ENCODE measurements around the gene GNG5.
A peak's percentile ranks its signal among the peaks of the same experiment; 100 is the strongest.

The GNG5 gene

DNA sequence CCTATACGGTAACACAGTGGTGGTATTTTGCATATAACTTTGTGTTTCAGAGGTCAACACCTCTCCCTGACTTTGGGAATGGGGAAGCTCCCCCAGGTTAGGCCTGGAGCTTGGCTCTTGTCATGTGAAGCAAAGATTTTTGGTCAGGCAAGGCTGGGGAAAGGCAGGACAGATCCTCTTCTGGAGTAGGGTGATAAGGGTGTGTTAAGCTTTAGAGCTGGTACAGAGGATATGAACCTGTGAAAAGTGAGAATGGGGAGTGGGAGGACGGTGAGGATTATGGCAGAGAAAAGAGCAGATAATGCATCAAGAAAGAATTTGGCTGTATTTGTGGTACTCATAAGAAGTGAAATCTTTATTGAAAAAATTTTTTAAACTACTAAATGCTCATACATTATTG is 25.1 kb downstream of the GNG5 start:
- Histone ChIP-seq H3K4me3 (ENCODE audit: low read length) (peak overlapping the region; percentile 31; the same call in 1 of the 2 replicates), H3K79me2 (ENCODE audit: control insufficient read depth, low read length) (peaks cover 70% of the 10 kb centered on the region)

DNA sequence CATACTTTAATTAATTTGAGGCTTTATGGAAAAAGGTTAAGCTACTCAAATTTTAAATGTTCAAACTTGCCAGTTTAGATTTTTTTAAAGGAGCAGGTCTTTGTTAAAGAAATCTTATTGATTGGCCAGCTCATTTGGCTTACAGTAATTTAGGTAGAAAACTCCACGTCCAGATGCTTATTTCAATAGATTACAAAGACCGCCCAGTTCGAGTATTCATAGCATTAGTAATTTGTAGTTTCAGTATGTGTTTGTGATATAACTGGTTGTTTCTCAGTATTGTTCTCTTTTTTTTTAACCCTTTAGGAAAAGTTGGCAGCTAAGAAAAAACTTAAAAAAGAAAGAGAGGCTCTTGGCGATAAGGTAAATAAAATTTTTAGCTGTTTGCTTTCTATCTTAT is 25.7 kb downstream of the GNG5 start:
- Histone ChIP-seq H3K27me3 (ENCODE audit: control insufficient read depth, low read length) (no peaks in the 10 kb centered on the region), H3K36me3 (ENCODE audit: control insufficient read depth, low read length) (peaks cover 57% of the 10 kb centered on the region), H3K27ac (ENCODE audit: low read depth, low read length) (no peak overlapping the region), H4K20me1 (ENCODE audit: control insufficient read depth, insufficient read depth, low read depth, low read length) (no peaks in the 10 kb centered on the region), H3K4me2 (ENCODE audit: low read length) (peak overlapping the region; percentile 79), H3K4me1 (ENCODE audit: control insufficient read depth, low read length) (peaks cover 26% of the 10 kb centered on the region), H3K9me2 (replicated peaks; ENCODE audit: control insufficient read depth, low read length) (no peaks in the 10 kb centered on the region), H3K79me2 (ENCODE audit: control insufficient read depth, low read length) (peaks cover 64% of the 10 kb centered on the region), H3K4me3 (ENCODE audit: low read length) (peak overlapping the region; percentile 92), H3K9me3 (ENCODE audit: control insufficient read depth, insufficient read depth, low read length) (peaks cover 8% of the 10 kb centered on the region), H3F3A (ENCODE audit: control insufficient read depth, insufficient read depth) (no peaks in the 10 kb centered on the region)
- no peak for TF ChIP-seq EZH2phosphoT487 (IDR thresholded peaks at IDR 0.05; ENCODE audit: borderline replicate concordance, low read length)
- TF ChIP-seq, protein P1, sequence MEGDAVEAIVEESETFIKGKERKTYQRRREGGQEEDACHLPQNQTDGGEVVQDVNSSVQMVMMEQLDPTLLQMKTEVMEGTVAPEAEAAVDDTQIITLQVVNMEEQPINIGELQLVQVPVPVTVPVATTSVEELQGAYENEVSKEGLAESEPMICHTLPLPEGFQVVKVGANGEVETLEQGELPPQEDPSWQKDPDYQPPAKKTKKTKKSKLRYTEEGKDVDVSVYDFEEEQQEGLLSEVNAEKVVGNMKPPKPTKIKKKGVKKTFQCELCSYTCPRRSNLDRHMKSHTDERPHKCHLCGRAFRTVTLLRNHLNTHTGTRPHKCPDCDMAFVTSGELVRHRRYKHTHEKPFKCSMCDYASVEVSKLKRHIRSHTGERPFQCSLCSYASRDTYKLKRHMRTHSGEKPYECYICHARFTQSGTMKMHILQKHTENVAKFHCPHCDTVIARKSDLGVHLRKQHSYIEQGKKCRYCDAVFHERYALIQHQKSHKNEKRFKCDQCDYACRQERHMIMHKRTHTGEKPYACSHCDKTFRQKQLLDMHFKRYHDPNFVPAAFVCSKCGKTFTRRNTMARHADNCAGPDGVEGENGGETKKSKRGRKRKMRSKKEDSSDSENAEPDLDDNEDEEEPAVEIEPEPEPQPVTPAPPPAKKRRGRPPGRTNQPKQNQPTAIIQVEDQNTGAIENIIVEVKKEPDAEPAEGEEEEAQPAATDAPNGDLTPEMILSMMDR (IDR thresholded peaks at IDR 0.05; ENCODE audit: low read depth, low read length, poor library complexity, severe bottlenecking) = no peak

More for the DNA sequence above, 25.1 kb downstream of the GNG5 start:
- Histone ChIP-seq H3K36me3 (ENCODE audit: control insufficient read depth, low read length) (peaks cover 62% of the 10 kb centered on the region), H3K9me2 (replicated peaks; ENCODE audit: control insufficient read depth, low read length) (no peaks in the 10 kb centered on the region), H3K9me3 (ENCODE audit: control insufficient read depth, insufficient read depth, low read length) (peaks cover 8% of the 10 kb centered on the region), H3K27ac (ENCODE audit: low read depth, low read length) (no peak overlapping the region), H3F3A (ENCODE audit: control insufficient read depth, insufficient read depth) (no peaks in the 10 kb centered on the region), H4K20me1 (ENCODE audit: control insufficient read depth, insufficient read depth, low read depth, low read length) (no peaks in the 10 kb centered on the region), H3K4me2 (ENCODE audit: low read length) (peak overlapping the region; percentile 79), H3K27me3 (ENCODE audit: control insufficient read depth, low read length) (no peaks in the 10 kb centered on the region), H3K4me1 (ENCODE audit: control insufficient read depth, low read length) (peaks cover 26% of the 10 kb centered on the region)
- TF ChIP-seq EZH2phosphoT487 (IDR thresholded peaks at IDR 0.05; ENCODE audit: borderline replicate concordance, low read length) = no peak
- TF ChIP-seq, protein P1 (IDR thresholded peaks at IDR 0.05; ENCODE audit: low read depth, low read length, poor library complexity, severe bottlenecking) = no peak

DNA sequence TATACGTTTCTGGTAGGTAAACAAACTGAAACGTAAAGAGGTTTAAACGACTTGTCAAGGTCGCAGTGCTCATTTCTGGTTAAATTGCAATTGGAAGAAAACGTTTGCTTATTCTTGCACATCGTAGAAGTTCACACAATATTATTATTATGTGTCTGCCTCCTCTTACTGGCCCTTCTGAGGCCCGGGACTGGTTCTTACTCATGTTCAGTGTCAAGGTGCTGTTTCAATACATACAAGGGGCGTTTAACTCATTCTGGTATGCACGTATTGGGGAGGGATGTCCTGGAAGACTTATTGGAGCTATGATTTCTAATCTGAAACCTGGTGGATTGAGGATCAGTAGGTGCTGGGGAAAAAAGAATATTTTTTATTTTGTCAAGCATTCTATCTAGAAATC is 26.4 kb downstream of the GNG5 start:
- Histone ChIP-seq H3K79me2 (ENCODE audit: control insufficient read depth, low read length) (peaks cover 58% of the 10 kb centered on the region), H3K4me3 (ENCODE audit: low read length) (peak overlapping the region; percentile 92), H3K36me3 (ENCODE audit: control insufficient read depth, low read length) (peaks cover 51% of the 10 kb centered on the region), H3K9me3 (ENCODE audit: control insufficient read depth, insufficient read depth, low read length) (peaks cover 8% of the 10 kb centered on the region), H3K27me3 (ENCODE audit: control insufficient read depth, low read length) (no peaks in the 10 kb centered on the region), H4K20me1 (ENCODE audit: control insufficient read depth, insufficient read depth, low read depth, low read length) (no peaks in the 10 kb centered on the region), H3K4me2 (ENCODE audit: low read length) (peak overlapping the region; percentile 79), H3F3A (ENCODE audit: control insufficient read depth, insufficient read depth) (no peaks in the 10 kb centered on the region), H3K27ac (ENCODE audit: low read depth, low read length) (peak overlapping the region; percentile 64), H3K9me2 (replicated peaks; ENCODE audit: control insufficient read depth, low read length) (no peaks in the 10 kb centered on the region), H3K4me1 (ENCODE audit: control insufficient read depth, low read length) (peaks cover 26% of the 10 kb centered on the region)
- no peak for TF ChIP-seq EZH2phosphoT487 (IDR thresholded peaks at IDR 0.05; ENCODE audit: borderline replicate concordance, low read length)
- TF ChIP-seq, protein P1 (IDR thresholded peaks at IDR 0.05; ENCODE audit: low read depth, low read length, poor library complexity, severe bottlenecking) = no peak

Data from DOHH2 (cell line).